SK-N-SH treated with all-trans-retinoic acid at 6 μM for 48 hours (cell line): ENCODE measurements around the gene NDUFA11.

Source experiments
- ATAC-seq: fragments of 200-7000 bp; cut with Tn5 transposase; 3 replicates; pipeline ENCODE4 v1.9.1; 2020; ENCODE audit warnings: mild to moderate bottlenecking, moderate library complexity
- ARNTL ChIP-seq: fragments of 450-650 bp; formaldehyde crosslinking; IDR thresholded peaks from 2 replicates; pipeline ENCODE4 v1.5.0; 2020; ENCODE audit warnings: low read depth, mild to moderate bottlenecking, moderate library complexity, borderline replicate concordance
- BACH2 ChIP-seq: fragments of 250-450 bp; sonication (Bioruptor Pico); IDR thresholded peaks from 2 replicates; pipeline ENCODE4 v1.9.0; 2021; ENCODE audit warnings: mild to moderate bottlenecking, borderline replicate concordance
- CREB5 ChIP-seq: fragments of 250-450 bp; sonication (Bioruptor Pico); IDR thresholded peaks from 2 replicates; pipeline ENCODE4 v1.5.1; 2020; ENCODE audit warnings: low read depth, mild to moderate bottlenecking, moderate library complexity
- CSDC2 ChIP-seq: fragments of 250-450 bp; sonication (Bioruptor Pico); IDR thresholded peaks from 2 replicates; pipeline ENCODE4 v1.5.0; 2020; ENCODE audit warnings: mild to moderate bottlenecking, moderate library complexity
- ESRRG ChIP-seq: fragments of 250-450 bp; sonication (Bioruptor Pico); IDR thresholded peaks from 2 replicates; pipeline ENCODE4 v1.6.1; 2021; ENCODE audit warnings: mild to moderate bottlenecking
- GLIS3 ChIP-seq: fragments of 250-450 bp; sonication (Bioruptor Pico); IDR thresholded peaks from 2 replicates; pipeline ENCODE4 v1.5.0; 2020; ENCODE audit warnings: mild to moderate bottlenecking, moderate library complexity
- ISL1 ChIP-seq: fragments of 250-450 bp; sonication (Bioruptor Pico); IDR thresholded peaks from 2 replicates; pipeline ENCODE4 v2.1.2; 2022; ENCODE audit warnings: mild to moderate bottlenecking, moderate library complexity
- OSR1 ChIP-seq: fragments of 250-450 bp; sonication (Bioruptor Pico); IDR thresholded peaks from 2 replicates; pipeline ENCODE4 v1.8.0; 2022; ENCODE audit warnings: moderate library complexity, mild to moderate bottlenecking, inconsistent platforms
- RARB ChIP-seq: fragments of 250-450 bp; sonication (Bioruptor Pico); IDR thresholded peaks from 2 replicates; pipeline ENCODE4 v1.8.0; 2021; ENCODE audit warnings: mild to moderate bottlenecking, moderate library complexity
- SNAI2 ChIP-seq: fragments of 250-450 bp; sonication (Bioruptor Pico); IDR thresholded peaks from 2 replicates; pipeline ENCODE4 v1.5.0; 2020; ENCODE audit warnings: mild to moderate bottlenecking, moderate library complexity
- ZFP30 ChIP-seq: fragments of 450-650 bp; formaldehyde crosslinking; IDR thresholded peaks from 2 replicates; pipeline ENCODE4 v1.5.0; 2022; ENCODE audit warnings: mild to moderate bottlenecking, moderate library complexity
- ZNF565 ChIP-seq: fragments of 450-650 bp; formaldehyde crosslinking; conservative IDR thresholded peaks from 2 replicates; pipeline ENCODE4 v1.5.0; 2020; ENCODE audit warnings: low read depth, mild to moderate bottlenecking, moderate library complexity
- ZNF70 ChIP-seq: fragments of 450-650 bp; formaldehyde crosslinking; IDR thresholded peaks from 2 replicates; pipeline ENCODE4 v1.5.0; 2020; ENCODE audit warnings: mild to moderate bottlenecking, moderate library complexity
- ZNF8 ChIP-seq: fragments of 450-650 bp; formaldehyde crosslinking; IDR thresholded peaks from 2 replicates; pipeline ENCODE4 v1.5.0; 2020; ENCODE audit warnings: mild to moderate bottlenecking, moderate library complexity
- TF ChIP-seq, protein P1 (sequence below): fragments of 250-450 bp; sonication (Bioruptor Pico); IDR thresholded peaks from 2 replicates; pipeline ENCODE4 v1.5.0; 2020; ENCODE audit warnings: mild to moderate bottlenecking, moderate library complexity
- TF ChIP-seq, protein P2 (sequence below): fragments of 250-450 bp; sonication (Bioruptor Pico); IDR thresholded peaks from 2 replicates; pipeline ENCODE4 v1.8.0; 2021; ENCODE audit warnings: low read depth, mild to moderate bottlenecking, moderate library complexity, borderline replicate concordance
- TF ChIP-seq, protein P3 (sequence below): fragments of 250-450 bp; sonication (Bioruptor Pico); IDR thresholded peaks from 2 replicates; pipeline ENCODE4 v1.5.1; 2021; ENCODE audit warnings: mild to moderate bottlenecking, moderate library complexity
- TF ChIP-seq, protein P4 (sequence below): fragments of 250-450 bp; sonication (Bioruptor Pico); IDR thresholded peaks from 2 replicates; pipeline ENCODE4 v1.8.0; 2020; ENCODE audit warnings: mild to moderate bottlenecking, moderate library complexity, borderline replicate concordance

NDUFA11 gene

GRCh38 chr19:5932146-5932545, 28.6 kb upstream of the NDUFA11 start (continued):
- TF ChIP-seq, protein P1, sequence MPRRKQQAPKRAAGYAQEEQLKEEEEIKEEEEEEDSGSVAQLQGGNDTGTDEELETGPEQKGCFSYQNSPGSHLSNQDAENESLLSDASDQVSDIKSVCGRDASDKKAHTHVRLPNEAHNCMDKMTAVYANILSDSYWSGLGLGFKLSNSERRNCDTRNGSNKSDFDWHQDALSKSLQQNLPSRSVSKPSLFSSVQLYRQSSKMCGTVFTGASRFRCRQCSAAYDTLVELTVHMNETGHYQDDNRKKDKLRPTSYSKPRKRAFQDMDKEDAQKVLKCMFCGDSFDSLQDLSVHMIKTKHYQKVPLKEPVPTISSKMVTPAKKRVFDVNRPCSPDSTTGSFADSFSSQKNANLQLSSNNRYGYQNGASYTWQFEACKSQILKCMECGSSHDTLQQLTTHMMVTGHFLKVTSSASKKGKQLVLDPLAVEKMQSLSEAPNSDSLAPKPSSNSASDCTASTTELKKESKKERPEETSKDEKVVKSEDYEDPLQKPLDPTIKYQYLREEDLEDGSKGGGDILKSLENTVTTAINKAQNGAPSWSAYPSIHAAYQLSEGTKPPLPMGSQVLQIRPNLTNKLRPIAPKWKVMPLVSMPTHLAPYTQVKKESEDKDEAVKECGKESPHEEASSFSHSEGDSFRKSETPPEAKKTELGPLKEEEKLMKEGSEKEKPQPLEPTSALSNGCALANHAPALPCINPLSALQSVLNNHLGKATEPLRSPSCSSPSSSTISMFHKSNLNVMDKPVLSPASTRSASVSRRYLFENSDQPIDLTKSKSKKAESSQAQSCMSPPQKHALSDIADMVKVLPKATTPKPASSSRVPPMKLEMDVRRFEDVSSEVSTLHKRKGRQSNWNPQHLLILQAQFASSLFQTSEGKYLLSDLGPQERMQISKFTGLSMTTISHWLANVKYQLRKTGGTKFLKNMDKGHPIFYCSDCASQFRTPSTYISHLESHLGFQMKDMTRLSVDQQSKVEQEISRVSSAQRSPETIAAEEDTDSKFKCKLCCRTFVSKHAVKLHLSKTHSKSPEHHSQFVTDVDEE (CRISPR knock-in tag), result no peak
- no peak for TF ChIP-seq ARNTL (CRISPR knock-in tag)
- TF ChIP-seq ESRRG (CRISPR knock-in tag), result no peak
- TF ChIP-seq CSDC2 (CRISPR knock-in tag), result no peak
- TF ChIP-seq ISL1, result no peak
- no peak for TF ChIP-seq BACH2 (CRISPR knock-in tag)
- TF ChIP-seq OSR1 (CRISPR knock-in tag), result no peak

DNA sequence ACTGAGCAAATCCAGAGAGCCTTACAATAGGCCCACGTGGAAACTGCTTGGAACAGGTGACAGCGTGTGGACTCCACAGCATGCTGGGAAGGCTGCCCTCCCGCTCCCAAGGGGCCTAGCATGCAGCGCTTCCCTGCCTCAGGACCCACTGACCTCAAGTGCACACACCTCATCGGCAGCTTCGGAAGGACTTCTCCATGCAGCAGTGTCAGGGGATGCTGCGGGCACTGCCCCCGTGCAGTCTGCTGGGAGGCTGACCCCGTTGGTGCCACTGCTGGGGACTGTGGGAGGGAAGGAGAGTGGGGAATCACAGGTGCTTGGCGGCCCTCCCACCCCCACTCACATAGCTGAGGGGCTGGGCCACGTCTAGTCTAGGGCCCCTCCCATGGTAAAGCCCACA, 27.7 kb upstream of the NDUFA11 start:
- TF ChIP-seq ARNTL (CRISPR knock-in tag), result no peak
- TF ChIP-seq ZNF565 (CRISPR knock-in tag), result no peak
- TF ChIP-seq, protein P2, sequence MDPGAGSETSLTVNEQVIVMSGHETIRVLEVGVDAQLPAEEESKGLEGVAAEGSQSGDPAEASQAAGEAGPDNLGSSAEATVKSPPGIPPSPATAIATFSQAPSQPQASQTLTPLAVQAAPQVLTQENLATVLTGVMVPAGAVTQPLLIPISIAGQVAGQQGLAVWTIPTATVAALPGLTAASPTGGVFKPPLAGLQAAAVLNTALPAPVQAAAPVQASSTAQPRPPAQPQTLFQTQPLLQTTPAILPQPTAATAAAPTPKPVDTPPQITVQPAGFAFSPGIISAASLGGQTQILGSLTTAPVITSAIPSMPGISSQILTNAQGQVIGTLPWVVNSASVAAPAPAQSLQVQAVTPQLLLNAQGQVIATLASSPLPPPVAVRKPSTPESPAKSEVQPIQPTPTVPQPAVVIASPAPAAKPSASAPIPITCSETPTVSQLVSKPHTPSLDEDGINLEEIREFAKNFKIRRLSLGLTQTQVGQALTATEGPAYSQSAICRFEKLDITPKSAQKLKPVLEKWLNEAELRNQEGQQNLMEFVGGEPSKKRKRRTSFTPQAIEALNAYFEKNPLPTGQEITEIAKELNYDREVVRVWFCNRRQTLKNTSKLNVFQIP, result no peak
- TF ChIP-seq RARB, result no peak
- TF ChIP-seq, all 23 proteins: peak for 0
- ATAC-seq, result no peak

DNA sequence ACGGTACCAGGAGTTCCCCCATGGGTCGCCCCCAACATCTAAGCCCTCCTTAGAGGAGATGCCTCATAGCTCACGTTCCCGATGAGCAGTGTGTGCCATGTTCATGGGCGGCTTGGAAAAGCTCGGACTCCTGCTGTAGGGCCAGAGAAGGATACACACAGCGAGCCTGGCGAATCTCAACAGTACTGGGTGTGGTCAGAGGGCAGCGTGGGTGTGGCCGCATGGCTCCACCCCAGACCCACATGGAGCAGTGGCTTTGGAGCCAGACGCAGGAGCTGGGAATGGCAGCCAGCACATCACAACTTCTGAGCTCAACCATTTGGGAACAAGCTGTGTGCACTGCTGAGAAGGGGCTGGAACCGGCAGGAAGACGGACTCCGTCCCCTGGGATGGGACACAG, 26.0 kb upstream of the NDUFA11 start:
- no peak for ATAC-seq
- TF ChIP-seq, protein P3, sequence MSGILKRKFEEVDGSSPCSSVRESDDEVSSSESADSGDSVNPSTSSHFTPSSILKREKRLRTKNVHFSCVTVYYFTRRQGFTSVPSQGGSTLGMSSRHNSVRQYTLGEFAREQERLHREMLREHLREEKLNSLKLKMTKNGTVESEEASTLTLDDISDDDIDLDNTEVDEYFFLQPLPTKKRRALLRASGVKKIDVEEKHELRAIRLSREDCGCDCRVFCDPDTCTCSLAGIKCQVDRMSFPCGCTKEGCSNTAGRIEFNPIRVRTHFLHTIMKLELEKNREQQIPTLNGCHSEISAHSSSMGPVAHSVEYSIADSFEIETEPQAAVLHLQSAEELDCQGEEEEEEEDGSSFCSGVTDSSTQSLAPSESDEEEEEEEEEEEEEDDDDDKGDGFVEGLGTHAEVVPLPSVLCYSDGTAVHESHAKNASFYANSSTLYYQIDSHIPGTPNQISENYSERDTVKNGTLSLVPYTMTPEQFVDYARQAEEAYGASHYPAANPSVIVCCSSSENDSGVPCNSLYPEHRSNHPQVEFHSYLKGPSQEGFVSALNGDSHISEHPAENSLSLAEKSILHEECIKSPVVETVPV (CRISPR knock-in tag), result no peak
- no peak for TF ChIP-seq GLIS3 (CRISPR knock-in tag)
- no peak for TF ChIP-seq CREB5 (CRISPR knock-in tag)

DNA sequence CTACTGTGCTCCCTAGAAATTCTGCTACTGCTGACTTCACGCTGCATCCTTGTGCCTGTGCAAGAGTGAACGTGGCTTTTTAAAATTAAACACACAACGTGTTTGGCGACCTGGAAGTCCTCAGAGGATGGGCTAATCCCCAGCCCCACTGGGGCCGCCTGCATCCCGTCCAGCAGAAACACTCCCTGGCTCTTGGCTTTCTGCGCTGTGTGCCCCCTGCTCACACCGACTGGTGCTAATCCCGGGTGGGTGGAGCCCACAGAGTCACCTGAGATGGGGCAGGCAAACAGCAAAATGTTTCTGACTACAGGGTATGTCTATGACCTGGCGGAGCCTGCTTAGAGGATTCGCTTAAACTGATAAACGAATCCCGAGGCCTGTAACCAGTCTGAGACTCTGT, 25.6 kb upstream of the NDUFA11 start:
- TF ChIP-seq ZNF70 (CRISPR knock-in tag) (no peak), BACH2 (CRISPR knock-in tag) (no peak)
- TF ChIP-seq, all 23 proteins: peak for 0
- ATAC-seq, result no peak

DNA sequence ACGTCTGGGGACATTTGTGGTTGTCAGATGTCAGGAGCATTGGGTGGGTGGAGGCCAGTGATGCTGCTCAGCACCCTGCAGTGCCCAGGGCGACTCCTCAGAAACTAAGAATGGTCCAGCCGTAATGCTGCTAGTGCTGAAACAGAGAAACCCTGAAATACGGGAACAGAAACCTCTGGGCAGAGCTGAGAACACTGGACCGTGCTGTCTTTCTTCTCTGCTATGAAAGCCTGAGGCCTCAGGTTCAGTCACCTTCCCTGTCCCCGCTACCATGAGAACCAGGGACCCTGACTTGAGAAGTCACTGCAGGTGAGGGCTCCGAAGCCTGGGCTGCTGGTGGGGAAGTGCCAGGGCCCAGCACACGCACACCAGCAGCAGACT, 23.8 kb upstream of the NDUFA11 start:
- peak; percentile 16; the same call in 1 of the 3 replicates for ATAC-seq
- TF ChIP-seq, protein P2, result no peak
- TF ChIP-seq ZFP30 (CRISPR knock-in tag) (no peak), ZNF8 (CRISPR knock-in tag) (no peak), CREB5 (CRISPR knock-in tag) (no peak), SNAI2 (CRISPR knock-in tag) (no peak), ISL1 (no peak), OSR1 (CRISPR knock-in tag) (no peak), ZNF565 (CRISPR knock-in tag) (no peak)
- TF ChIP-seq, protein P4, sequence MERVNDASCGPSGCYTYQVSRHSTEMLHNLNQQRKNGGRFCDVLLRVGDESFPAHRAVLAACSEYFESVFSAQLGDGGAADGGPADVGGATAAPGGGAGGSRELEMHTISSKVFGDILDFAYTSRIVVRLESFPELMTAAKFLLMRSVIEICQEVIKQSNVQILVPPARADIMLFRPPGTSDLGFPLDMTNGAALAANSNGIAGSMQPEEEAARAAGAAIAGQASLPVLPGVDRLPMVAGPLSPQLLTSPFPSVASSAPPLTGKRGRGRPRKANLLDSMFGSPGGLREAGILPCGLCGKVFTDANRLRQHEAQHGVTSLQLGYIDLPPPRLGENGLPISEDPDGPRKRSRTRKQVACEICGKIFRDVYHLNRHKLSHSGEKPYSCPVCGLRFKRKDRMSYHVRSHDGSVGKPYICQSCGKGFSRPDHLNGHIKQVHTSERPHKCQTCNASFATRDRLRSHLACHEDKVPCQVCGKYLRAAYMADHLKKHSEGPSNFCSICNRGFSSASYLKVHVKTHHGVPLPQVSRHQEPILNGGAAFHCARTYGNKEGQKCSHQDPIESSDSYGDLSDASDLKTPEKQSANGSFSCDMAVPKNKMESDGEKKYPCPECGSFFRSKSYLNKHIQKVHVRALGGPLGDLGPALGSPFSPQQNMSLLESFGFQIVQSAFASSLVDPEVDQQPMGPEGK, result no peak
